Peyer's patch (tissue), 4 donors: ENCODE results near the gene SFXN1.

Source experiments
- POLR2A ChIP-seq, 2 donors: fragments of 450-650 bp; IDR thresholded peaks; one replicate each; pipeline ENCODE4 v1.5.1; 2017; ENCODE audit warnings: antibody characterized with exemption in 2 of 2, mild to moderate bottlenecking in 2 of 2, moderate library complexity in 2 of 2
- TF ChIP-seq, protein P1 (sequence below), 6 experiments: fragments of 450-650 bp in 4 of 6; fragments of 200-600 bp in 2 of 6; sonication (generic) in 1 of 6; IDR thresholded peaks; one replicate each; pipeline ENCODE4 v1.5.1; 2017 to 2019; ENCODE audit warnings: antibody characterized with exemption in 6 of 6, mild to moderate bottlenecking in 3 of 6, moderate library complexity in 1 of 6

DNA sequence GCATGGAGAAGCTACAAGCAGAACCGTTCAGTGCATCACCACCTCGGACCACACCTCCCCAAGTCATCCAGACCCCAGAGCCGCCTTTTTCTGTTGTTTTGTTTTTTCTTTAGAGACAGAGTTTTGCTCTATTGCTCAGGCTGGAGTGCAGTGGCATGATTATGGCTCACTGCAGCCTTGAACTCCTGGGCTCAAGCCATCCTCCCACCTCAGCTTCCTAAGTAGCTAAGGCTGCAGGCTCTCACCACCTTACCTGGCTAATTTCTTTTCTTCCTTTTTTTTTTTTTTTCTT, 13.5 kb upstream of the SFXN1 start:
- TF ChIP-seq, protein P1, sequence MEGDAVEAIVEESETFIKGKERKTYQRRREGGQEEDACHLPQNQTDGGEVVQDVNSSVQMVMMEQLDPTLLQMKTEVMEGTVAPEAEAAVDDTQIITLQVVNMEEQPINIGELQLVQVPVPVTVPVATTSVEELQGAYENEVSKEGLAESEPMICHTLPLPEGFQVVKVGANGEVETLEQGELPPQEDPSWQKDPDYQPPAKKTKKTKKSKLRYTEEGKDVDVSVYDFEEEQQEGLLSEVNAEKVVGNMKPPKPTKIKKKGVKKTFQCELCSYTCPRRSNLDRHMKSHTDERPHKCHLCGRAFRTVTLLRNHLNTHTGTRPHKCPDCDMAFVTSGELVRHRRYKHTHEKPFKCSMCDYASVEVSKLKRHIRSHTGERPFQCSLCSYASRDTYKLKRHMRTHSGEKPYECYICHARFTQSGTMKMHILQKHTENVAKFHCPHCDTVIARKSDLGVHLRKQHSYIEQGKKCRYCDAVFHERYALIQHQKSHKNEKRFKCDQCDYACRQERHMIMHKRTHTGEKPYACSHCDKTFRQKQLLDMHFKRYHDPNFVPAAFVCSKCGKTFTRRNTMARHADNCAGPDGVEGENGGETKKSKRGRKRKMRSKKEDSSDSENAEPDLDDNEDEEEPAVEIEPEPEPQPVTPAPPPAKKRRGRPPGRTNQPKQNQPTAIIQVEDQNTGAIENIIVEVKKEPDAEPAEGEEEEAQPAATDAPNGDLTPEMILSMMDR (IDR thresholded peaks at IDR 0.05), result no peak
- TF ChIP-seq POLR2A (IDR thresholded peaks at IDR 0.05), result no peak
